DND-41 (cell line): ENCODE data around the gene NBAS.

Source experiments
- ATAC-seq: fragments of 200-7000 bp; cut with Tn5 transposase; 3 replicates; pipeline ENCODE4 v1.9.1; 2021; ENCODE audit warnings: low read depth; ENCODE audit not compliant: insufficient read depth
- DNase-seq: peaks from one replicate; pipeline ENCODE4 v3.0.0-alpha.2; 2020
- H2AFZ ChIP-seq: 2 replicates; pipeline ENCODE4 v1.6.0; 2012; ENCODE audit warnings: low read depth, low read length
- H3K27ac ChIP-seq: 2 replicates; pipeline ENCODE4 v1.5.1; 2012; ENCODE audit warnings: low read length, inconsistent platforms
- H3K27me3 ChIP-seq: fragments of 200-600 bp; sonication (generic); 2 replicates; pipeline ENCODE4 v1.6.0; 2012; ENCODE audit warnings: low read length, mild to moderate bottlenecking, inconsistent platforms; ENCODE audit not compliant: insufficient read depth, poor library complexity
- H3K36me3 ChIP-seq: 2 replicates; pipeline ENCODE4 v1.5.1; 2012; ENCODE audit warnings: low read length, inconsistent platforms; ENCODE audit not compliant: insufficient read depth
- H3K4me1 ChIP-seq: 2 replicates; pipeline ENCODE4 v1.5.1; 2012; ENCODE audit warnings: mild to moderate bottlenecking, low read length; ENCODE audit not compliant: insufficient read depth
- H3K4me2 ChIP-seq: 2 replicates; pipeline ENCODE4 v1.6.0; 2012; ENCODE audit warnings: mild to moderate bottlenecking, moderate library complexity, low read length, inconsistent platforms; ENCODE audit not compliant: insufficient read depth
- H3K4me3 ChIP-seq, 2 experiments: fragments of 200-600 bp in 1 of 2; shearing (Covaris generic) in 1 of 2; 2 replicates each; pipeline ENCODE4 v1.5.1; 2012 to 2016; ENCODE audit warnings: inconsistent platforms in 2 of 2, low read length in 2 of 2, mild to moderate bottlenecking in 2 of 2, low read depth in 1 of 2, moderate library complexity in 1 of 2
- H3K79me2 ChIP-seq: 2 replicates; pipeline ENCODE4 v1.6.0; 2012; ENCODE audit warnings: low read length, inconsistent platforms; ENCODE audit not compliant: insufficient read depth
- H3K9ac ChIP-seq: 2 replicates; pipeline ENCODE4 v1.6.0; 2012; ENCODE audit warnings: low read depth, mild to moderate bottlenecking, inconsistent platforms, low read length, moderate library complexity
- H3K9me3 ChIP-seq: 2 replicates; pipeline ENCODE4 v1.5.1; 2012; ENCODE audit warnings: low read length, moderate library complexity, mild to moderate bottlenecking, inconsistent platforms; ENCODE audit not compliant: insufficient read depth, severe bottlenecking
- H4K20me1 ChIP-seq: 2 replicates; pipeline ENCODE4 v1.6.0; 2012; ENCODE audit warnings: low read length; ENCODE audit not compliant: insufficient read depth
- CTCF ChIP-seq: IDR thresholded peaks from 2 replicates; pipeline ENCODE4 v1.5.1; 2012; ENCODE audit warnings: borderline replicate concordance, low read length, moderate library complexity, mild to moderate bottlenecking; ENCODE audit not compliant: poor library complexity, severe bottlenecking; ENCODE audit errors: extremely low read depth
- EZH2 ChIP-seq: IDR thresholded peaks from 3 replicates; pipeline ENCODE4 v1.6.1; 2012; ENCODE audit warnings: borderline replicate concordance, low read depth, mild to moderate bottlenecking, moderate library complexity, low read length, inconsistent platforms; ENCODE audit not compliant: severe bottlenecking

The NBAS gene

GRCh38 chr2:15485949-15486348 lies 75.2 kb downstream of the NBAS start:
- H3K27ac ChIP-seq, result no peak overlapping the region
- no peak overlapping the region for H3K4me3 ChIP-seq
- DNase-seq (no peak), ATAC-seq (no peak)
- no peaks in the 10 kb centered on the region for H3K79me2 ChIP-seq
- H3K4me2 ChIP-seq, result no peak overlapping the region
- no peaks in the 10 kb centered on the region for H3K9me3 ChIP-seq
- peaks cover 34% of the 10 kb centered on the region for H3K36me3 ChIP-seq
- H3K9ac ChIP-seq, result no peak overlapping the region
- no peaks in the 10 kb centered on the region for H3K4me1 ChIP-seq
- TF ChIP-seq EZH2 (no peak), CTCF (no peak)
- H3K27me3 ChIP-seq, result no peaks in the 10 kb centered on the region
- H4K20me1 ChIP-seq, result no peaks in the 10 kb centered on the region
- no peak overlapping the region for H2AFZ ChIP-seq

- Histone ChIP-seq H3K9me3 (no peaks in the 10 kb centered on the region), H3K27me3 (no peaks in the 10 kb centered on the region), H3K27ac (no peak overlapping the region), H3K79me2 (no peaks in the 10 kb centered on the region), H3K4me2 (no peak overlapping the region), H3K4me3 (no peak overlapping the region), H3K9ac (no peak overlapping the region), H3K4me1 (no peaks in the 10 kb centered on the region), H2AFZ (no peak overlapping the region), H4K20me1 (no peaks in the 10 kb centered on the region), H3K36me3 (peaks cover 25% of the 10 kb centered on the region)
- TF ChIP-seq CTCF (no peak), EZH2 (no peak)
- ATAC-seq, result no peak
- DNase-seq, result no peak
Measured at GRCh38 chr2:15481000-15481399, 80.1 kb downstream of the NBAS start.

GRCh38 chr2:15480552-15480951 lies 80.6 kb downstream of the NBAS start:
- Histone ChIP-seq H3K79me2 (no peaks in the 10 kb centered on the region), H3K36me3 (peaks cover 21% of the 10 kb centered on the region), H3K27me3 (no peaks in the 10 kb centered on the region), H4K20me1 (no peaks in the 10 kb centered on the region), H2AFZ (no peak overlapping the region), H3K9me3 (no peaks in the 10 kb centered on the region), H3K4me1 (no peaks in the 10 kb centered on the region), H3K4me3 (no peak overlapping the region), H3K9ac (no peak overlapping the region), H3K4me2 (no peak overlapping the region), H3K27ac (no peak overlapping the region)
- ATAC-seq, result no peak
- no peak for DNase-seq
- TF ChIP-seq CTCF (no peak), EZH2 (no peak)

GRCh38 chr2:15472876-15473275 lies 88.3 kb downstream of the NBAS start:
- TF ChIP-seq CTCF (no peak), EZH2 (no peak)
- Histone ChIP-seq H3K27me3 (no peaks in the 10 kb centered on the region), H3K27ac (no peak overlapping the region), H4K20me1 (no peaks in the 10 kb centered on the region), H3K4me1 (no peaks in the 10 kb centered on the region), H3K9me3 (no peaks in the 10 kb centered on the region), H3K4me2 (no peak overlapping the region), H3K36me3 (peaks cover 26% of the 10 kb centered on the region; the same call in 1 of the 2 replicates), H2AFZ (no peak overlapping the region), H3K4me3 (no peak overlapping the region), H3K9ac (no peak overlapping the region), H3K79me2 (no peaks in the 10 kb centered on the region)
- DNase-seq (no peak), ATAC-seq (no peak)
